Liver (tissue), 9 donors: Measurements from ENCODE around the gene NPEPL1. TPM values are rescaled to one million over a fixed set of nuclear protein-coding genes. Genes with fewer than 3 reads are reported as not detected.

ENCODE experiments used
- DNase-seq: peaks from one replicate; pipeline ENCODE4 v3.0.0-alpha.2; 2017; ENCODE audit warnings: low spot score
- H3K27ac ChIP-seq, 2 donors: one replicate each; pipeline ENCODE4 v1.7.0; 2013; ENCODE audit warnings: inconsistent platforms in 2 of 2, low read length in 2 of 2, control low read depth in 1 of 2, low read depth in 1 of 2, mild to moderate bottlenecking in 1 of 2
- H3K27me3 ChIP-seq, 4 donors: one replicate each; pipeline versions ENCODE4 v1.6.1 to v1.7.0; 2013; ENCODE audit warnings: low read length in 3 of 4, inconsistent platforms in 1 of 4, mild to moderate bottlenecking in 1 of 4, moderate library complexity in 1 of 4; ENCODE audit not compliant: control insufficient read depth in 4 of 4, insufficient read depth in 4 of 4
- H3K36me3 ChIP-seq, 4 donors: one replicate each; pipeline versions ENCODE4 v1.6.1 to v1.7.0; 2013; ENCODE audit warnings: low read length in 3 of 4, mild to moderate bottlenecking in 3 of 4, low read depth in 1 of 4, moderate library complexity in 1 of 4; ENCODE audit not compliant: control insufficient read depth in 4 of 4, insufficient read depth in 3 of 4
- H3K4me1 ChIP-seq, 4 donors: one replicate each; pipeline versions ENCODE4 v1.6.1 to v1.7.0; 2013; ENCODE audit warnings: low read length in 3 of 4, mild to moderate bottlenecking in 3 of 4, moderate library complexity in 1 of 4; ENCODE audit not compliant: control insufficient read depth in 4 of 4, insufficient read depth in 4 of 4
- H3K4me3 ChIP-seq, 3 donors: one replicate each; pipeline versions ENCODE4 v1.6.1 to v1.7.0; 2013; ENCODE audit warnings: low read length in 3 of 3, control low read depth in 1 of 3, low read depth in 1 of 3, mild to moderate bottlenecking in 1 of 3
- H3K9ac ChIP-seq, 2 donors: one replicate each; pipeline ENCODE4 v1.7.0; 2013; ENCODE audit warnings: low read length in 2 of 2, mild to moderate bottlenecking in 2 of 2, moderate library complexity in 2 of 2, control low read depth in 1 of 2, low read depth in 1 of 2
- H3K9me3 ChIP-seq, 4 donors: one replicate each; pipeline versions ENCODE4 v1.6.1 to v1.7.0; 2013; ENCODE audit warnings: low read length in 3 of 4; ENCODE audit not compliant: control insufficient read depth in 4 of 4
- ATF3 ChIP-seq: IDR thresholded peaks from 2 replicates; pipeline ENCODE4 v1.6.1; 2016; ENCODE audit warnings: antibody characterized with exemption
- EGR1 ChIP-seq, 2 donors: IDR thresholded peaks; 2 replicates each; pipeline ENCODE4 v1.6.1; 2016 to 2018; ENCODE audit warnings: antibody characterized with exemption in 2 of 2, low read depth in 2 of 2
- FOXA1 ChIP-seq: IDR thresholded peaks from 2 replicates; pipeline ENCODE4 v1.6.1; 2016; ENCODE audit warnings: antibody characterized with exemption
- FOXA2 ChIP-seq: IDR thresholded peaks from 2 replicates; pipeline ENCODE4 v1.6.1; 2016; ENCODE audit warnings: antibody characterized with exemption
- GABPA ChIP-seq, 2 donors: IDR thresholded peaks in 1 of 2; conservative IDR thresholded peaks in 1 of 2; 2 replicates each; pipeline ENCODE4 v1.6.1; 2016; ENCODE audit warnings: antibody characterized with exemption in 2 of 2, mild to moderate bottlenecking in 1 of 2, moderate library complexity in 1 of 2
- HNF4A ChIP-seq, 2 donors: conservative IDR thresholded peaks; 2 replicates each; pipeline ENCODE4 v1.6.1; 2016; ENCODE audit warnings: antibody characterized with exemption in 2 of 2, mild to moderate bottlenecking in 2 of 2
- JUND ChIP-seq, 2 donors: IDR thresholded peaks; 2 replicates each; pipeline ENCODE4 v1.6.1; 2016; ENCODE audit warnings: antibody characterized with exemption in 2 of 2
- MAX ChIP-seq: IDR thresholded peaks from 2 replicates; pipeline ENCODE4 v1.6.1; 2016; ENCODE audit warnings: antibody characterized with exemption
- RAD21 ChIP-seq, 2 donors: IDR thresholded peaks; 2 replicates each; pipeline ENCODE4 v1.6.1; 2016; ENCODE audit warnings: antibody characterized with exemption in 2 of 2, mild to moderate bottlenecking in 2 of 2
- RXRA ChIP-seq, 2 donors: IDR thresholded peaks; 2 replicates each; pipeline ENCODE4 v1.6.1; 2017 to 2018; ENCODE audit warnings: antibody characterized with exemption in 2 of 2, mild to moderate bottlenecking in 1 of 2
- SP1 ChIP-seq: IDR thresholded peaks from 2 replicates; pipeline ENCODE4 v1.6.1; 2018; ENCODE audit warnings: antibody characterized with exemption, mild to moderate bottlenecking
- TAF1 ChIP-seq: conservative IDR thresholded peaks from 2 replicates; pipeline ENCODE4 v1.6.1; 2016; ENCODE audit warnings: antibody characterized with exemption, mild to moderate bottlenecking
- YY1 ChIP-seq: IDR thresholded peaks from 2 replicates; pipeline ENCODE4 v1.6.1; 2016; ENCODE audit warnings: antibody characterized with exemption, mild to moderate bottlenecking
- ZBTB33 ChIP-seq: IDR thresholded peaks from 2 replicates; pipeline ENCODE4 v1.6.1; 2016; ENCODE audit warnings: antibody characterized with exemption
- WGBS: extraction: QIAGEN DNeasy Blood & Tissue Kit; methylation state at CpG from one replicate; pipeline ENCODE4 v1.1.7; 2013; 5-methylcytosine and 5-hydroxymethylcytosine counted together
- polyA plus RNA-seq, 2 donors: library from polyadenylated mRNA; stranded (reverse) in 1 of 2; unstranded in 1 of 2; fragments of 200-250 nt in 1 of 2; fragments of >200 nt in 1 of 2; fragmentation: Nextera tagmentation in 1 of 2; extraction: Ambion mirVana in 1 of 2; gene quantifications; one replicate each; pipeline versions ENCODE4 v1.2.1 to v1.2.3, GENCODE V29; 2013 to 2015
- total RNA-seq, 2 donors: library from RNA; depleted of rRNA; stranded (reverse); fragments of >200 nt; gene quantifications; one replicate each; pipeline ENCODE4 v1.2.3, GENCODE V29; 2014
- TF ChIP-seq, protein P1 (sequence below): IDR thresholded peaks from 2 replicates; pipeline ENCODE4 v1.6.1; 2016; ENCODE audit warnings: antibody characterized with exemption, mild to moderate bottlenecking
- TF ChIP-seq, protein P2 (sequence below): fragments of 150-350 bp; IDR thresholded peaks from 2 replicates; pipeline ENCODE4 v1.5.1; 2017; ENCODE audit warnings: improper control_type of control experiment, low read depth, low read length; ENCODE audit not compliant: missing input control
- donor health status: healthy.
- donor health status: healthy.
- donor health status: healthy.
- donor health status: healthy.
- donor health status: healthy.

Gene NPEPL1
- total and polyA plus RNA-seq, 4 donors, result 8.0 to 13.3 (median 10.9) TPM

GRCh38 chr20:58668901-58669286 is 23.7 kb upstream of the NPEPL1 start:
- H3K4me1 ChIP-seq, result no peaks in the 10 kb centered on the region
- H3K36me3 ChIP-seq, result peaks cover 5 to 43% (median 40%) of the 10 kb centered on the region in 4 donors
- no peaks in the 10 kb centered on the region for H3K27me3 ChIP-seq
- H3K9ac ChIP-seq, result no peak overlapping the region
- DNase-seq, result no peak
- TF ChIP-seq RAD21 (IDR thresholded peaks at IDR 0.05), result no peak
- TF ChIP-seq EGR1 (IDR thresholded peaks at IDR 0.05; ENCODE audit: low read depth in 2 of 2), result no peak
- no peak for TF ChIP-seq RXRA (IDR thresholded peaks at IDR 0.05)
- TF ChIP-seq SP1, result no peak
- TF ChIP-seq HNF4A (conservative IDR thresholded peaks at IDR 0.05), result no peak
- no peak for TF ChIP-seq YY1
- TF ChIP-seq TAF1, result no peak
- TF ChIP-seq ATF3, result no peak
- TF ChIP-seq FOXA2, result no peak
- 94% methylated on average over 5 of the region's 5 CpGs for WGBS
- H3K4me3 ChIP-seq, result no peak overlapping the region
- no peaks in the 10 kb centered on the region for H3K9me3 ChIP-seq
- H3K27ac ChIP-seq, result no peak overlapping the region

GRCh38 chr20:58669287-58670006 is 23.2 kb upstream of the NPEPL1 start:
- Histone ChIP-seq H3K9ac (no peak overlapping the region), H3K4me3 (no peak overlapping the region), H3K27me3 (no peaks in the 10 kb centered on the region), H3K36me3 (peaks cover 5 to 48% (median 45%) of the 10 kb centered on the region in 4 donors), H3K9me3 (no peaks in the 10 kb centered on the region), H3K4me1 (no peaks in the 10 kb centered on the region), H3K27ac (no peak overlapping the region)
- 87% methylated on average over 16 of the region's 16 CpGs for WGBS
- no peak for DNase-seq
- TF ChIP-seq ZBTB33, result no peak
- TF ChIP-seq YY1, result no peak
- TF ChIP-seq JUND (IDR thresholded peaks at IDR 0.05), result no peak
- TF ChIP-seq, protein P1, sequence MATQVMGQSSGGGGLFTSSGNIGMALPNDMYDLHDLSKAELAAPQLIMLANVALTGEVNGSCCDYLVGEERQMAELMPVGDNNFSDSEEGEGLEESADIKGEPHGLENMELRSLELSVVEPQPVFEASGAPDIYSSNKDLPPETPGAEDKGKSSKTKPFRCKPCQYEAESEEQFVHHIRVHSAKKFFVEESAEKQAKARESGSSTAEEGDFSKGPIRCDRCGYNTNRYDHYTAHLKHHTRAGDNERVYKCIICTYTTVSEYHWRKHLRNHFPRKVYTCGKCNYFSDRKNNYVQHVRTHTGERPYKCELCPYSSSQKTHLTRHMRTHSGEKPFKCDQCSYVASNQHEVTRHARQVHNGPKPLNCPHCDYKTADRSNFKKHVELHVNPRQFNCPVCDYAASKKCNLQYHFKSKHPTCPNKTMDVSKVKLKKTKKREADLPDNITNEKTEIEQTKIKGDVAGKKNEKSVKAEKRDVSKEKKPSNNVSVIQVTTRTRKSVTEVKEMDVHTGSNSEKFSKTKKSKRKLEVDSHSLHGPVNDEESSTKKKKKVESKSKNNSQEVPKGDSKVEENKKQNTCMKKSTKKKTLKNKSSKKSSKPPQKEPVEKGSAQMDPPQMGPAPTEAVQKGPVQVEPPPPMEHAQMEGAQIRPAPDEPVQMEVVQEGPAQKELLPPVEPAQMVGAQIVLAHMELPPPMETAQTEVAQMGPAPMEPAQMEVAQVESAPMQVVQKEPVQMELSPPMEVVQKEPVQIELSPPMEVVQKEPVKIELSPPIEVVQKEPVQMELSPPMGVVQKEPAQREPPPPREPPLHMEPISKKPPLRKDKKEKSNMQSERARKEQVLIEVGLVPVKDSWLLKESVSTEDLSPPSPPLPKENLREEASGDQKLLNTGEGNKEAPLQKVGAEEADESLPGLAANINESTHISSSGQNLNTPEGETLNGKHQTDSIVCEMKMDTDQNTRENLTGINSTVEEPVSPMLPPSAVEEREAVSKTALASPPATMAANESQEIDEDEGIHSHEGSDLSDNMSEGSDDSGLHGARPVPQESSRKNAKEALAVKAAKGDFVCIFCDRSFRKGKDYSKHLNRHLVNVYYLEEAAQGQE, result no peak
- no peak for TF ChIP-seq FOXA2
- TF ChIP-seq TAF1, result no peak
- TF ChIP-seq, protein P2, sequence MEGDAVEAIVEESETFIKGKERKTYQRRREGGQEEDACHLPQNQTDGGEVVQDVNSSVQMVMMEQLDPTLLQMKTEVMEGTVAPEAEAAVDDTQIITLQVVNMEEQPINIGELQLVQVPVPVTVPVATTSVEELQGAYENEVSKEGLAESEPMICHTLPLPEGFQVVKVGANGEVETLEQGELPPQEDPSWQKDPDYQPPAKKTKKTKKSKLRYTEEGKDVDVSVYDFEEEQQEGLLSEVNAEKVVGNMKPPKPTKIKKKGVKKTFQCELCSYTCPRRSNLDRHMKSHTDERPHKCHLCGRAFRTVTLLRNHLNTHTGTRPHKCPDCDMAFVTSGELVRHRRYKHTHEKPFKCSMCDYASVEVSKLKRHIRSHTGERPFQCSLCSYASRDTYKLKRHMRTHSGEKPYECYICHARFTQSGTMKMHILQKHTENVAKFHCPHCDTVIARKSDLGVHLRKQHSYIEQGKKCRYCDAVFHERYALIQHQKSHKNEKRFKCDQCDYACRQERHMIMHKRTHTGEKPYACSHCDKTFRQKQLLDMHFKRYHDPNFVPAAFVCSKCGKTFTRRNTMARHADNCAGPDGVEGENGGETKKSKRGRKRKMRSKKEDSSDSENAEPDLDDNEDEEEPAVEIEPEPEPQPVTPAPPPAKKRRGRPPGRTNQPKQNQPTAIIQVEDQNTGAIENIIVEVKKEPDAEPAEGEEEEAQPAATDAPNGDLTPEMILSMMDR, result no peak
- no peak for TF ChIP-seq ATF3
- TF ChIP-seq SP1, result no peak
- no peak for TF ChIP-seq FOXA1
- no peak for TF ChIP-seq GABPA (IDR thresholded peaks at IDR 0.05 in 1 of 2, conservative IDR thresholded peaks at IDR 0.05 in 1 of 2)
- TF ChIP-seq MAX, result no peak
- no peak for TF ChIP-seq RAD21 (IDR thresholded peaks at IDR 0.05)
